ENCODE data around the gene UBR2.
"Not testable (repeated sequence)": the region's sequence is repeated elsewhere in the genome, so short reads cannot be mapped to it uniquely, and the experiment has no call there.

UBR2 gene

DNA sequence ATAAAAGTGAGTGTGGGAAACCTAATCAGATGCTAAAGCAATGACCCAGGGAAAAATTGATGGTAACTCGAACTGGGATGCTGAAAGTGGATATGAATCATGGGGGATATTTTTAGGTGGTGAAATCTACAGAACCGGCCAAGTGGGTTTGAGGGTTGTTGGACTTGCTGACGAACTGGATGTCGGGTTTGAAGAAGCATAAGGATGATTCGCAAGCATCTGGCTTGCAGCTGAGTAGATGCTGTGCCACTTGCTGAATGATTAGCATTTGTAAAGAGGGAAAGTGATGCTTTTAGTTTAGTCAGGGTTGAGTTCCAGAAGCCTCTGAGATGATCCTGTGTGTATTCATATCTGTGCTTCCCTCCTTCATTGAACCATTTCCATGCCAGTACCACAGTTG is 54.9 kb downstream of the UBR2 start:
- DNase-seq, result no peak

DNA sequence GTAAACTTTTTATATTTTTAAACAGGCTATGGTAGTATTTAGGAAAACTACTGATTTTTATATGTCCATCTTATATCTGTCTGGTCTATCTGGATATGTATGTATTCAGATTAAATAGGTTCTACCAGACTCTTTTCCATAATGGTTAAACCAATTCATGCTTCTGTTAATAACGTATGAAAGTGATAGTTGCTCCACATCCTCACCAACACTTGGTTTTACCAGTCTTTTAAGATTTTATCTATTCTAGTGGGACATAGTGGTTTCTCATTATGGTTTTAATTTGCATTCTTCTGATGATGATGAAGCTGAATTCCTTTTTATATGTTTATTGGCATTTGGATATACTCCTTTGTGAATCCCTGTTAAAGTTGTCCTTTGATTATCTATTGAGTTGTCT is 56.1 kb downstream of the UBR2 start:
- DNase-seq, result no peak

DNA sequence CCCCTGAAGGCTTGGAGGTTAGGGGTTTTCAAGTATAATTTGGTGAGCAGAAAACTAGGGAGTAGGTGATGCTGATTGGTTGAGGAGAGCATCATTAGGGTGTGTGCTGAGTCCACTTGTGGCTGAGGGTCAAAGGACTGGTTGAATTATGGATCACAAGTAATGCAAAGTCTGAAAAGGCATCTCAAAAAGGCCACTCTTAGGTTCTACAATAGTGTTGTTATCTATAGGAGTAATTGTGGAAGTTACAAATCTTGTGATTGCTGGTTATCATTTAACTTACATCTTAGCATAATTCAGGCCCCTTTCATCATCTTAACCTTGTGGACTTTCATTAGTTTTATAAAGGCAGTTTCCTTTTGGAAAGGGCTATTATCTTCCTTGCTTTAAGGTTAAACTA is 60.8 kb downstream of the UBR2 start:
- DNase-seq, result no peak

- DNase-seq, result no peak
Measured at GRCh38 chr6:42627044-42627443, 63.2 kb downstream of the UBR2 start.

- no peak for DNase-seq
Measured at GRCh38 chr6:42627674-42628073, 63.8 kb downstream of the UBR2 start.

DNA sequence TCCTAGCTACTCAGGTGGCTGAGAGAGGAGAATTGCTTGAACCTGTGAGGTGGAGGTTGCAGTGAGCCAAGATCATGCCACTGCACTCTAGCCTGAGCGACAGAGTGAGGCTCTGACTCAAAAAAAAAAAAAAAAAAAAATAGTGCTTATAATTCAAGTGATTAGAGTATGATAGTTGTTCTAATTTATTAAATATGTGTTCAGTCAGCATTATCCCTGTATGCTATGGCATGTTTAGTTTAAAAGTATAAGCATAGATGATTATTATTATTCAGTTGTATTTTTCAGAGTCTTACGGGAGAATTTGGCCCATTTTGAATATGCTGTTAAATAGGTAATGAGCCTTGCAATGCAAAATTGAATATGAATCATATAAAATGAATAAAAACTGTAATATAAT is 64.8 kb downstream of the UBR2 start:
- no peak for DNase-seq

DNA sequence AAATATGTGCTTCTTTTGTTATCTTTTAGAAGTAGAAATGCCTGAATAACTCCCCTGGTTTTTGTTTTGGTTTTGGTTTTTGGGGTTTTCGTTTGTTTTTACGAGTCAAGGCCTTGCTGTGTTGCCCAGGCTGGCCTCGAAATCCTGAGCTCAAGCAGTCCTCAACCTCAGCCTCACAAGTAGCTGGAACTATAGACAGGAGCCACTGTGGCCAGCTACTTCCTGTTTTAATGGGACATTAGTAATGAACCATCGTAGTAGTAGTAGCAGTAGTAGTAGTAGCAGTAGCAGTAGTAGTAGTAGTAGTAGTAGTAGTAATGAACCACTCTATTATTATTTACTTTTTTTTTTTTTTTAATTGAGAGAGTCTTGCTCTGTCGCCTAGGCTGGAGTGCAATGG is 66.0 kb downstream of the UBR2 start:
- DNase-seq, result no peak

- DNase-seq, result no peak
Measured at GRCh38 chr6:42637681-42638080, 73.9 kb downstream of the UBR2 start.

GRCh38 chr6:42642794-42643193 is 79.0 kb downstream of the UBR2 start:
- DNase-seq, result no peak

DNA sequence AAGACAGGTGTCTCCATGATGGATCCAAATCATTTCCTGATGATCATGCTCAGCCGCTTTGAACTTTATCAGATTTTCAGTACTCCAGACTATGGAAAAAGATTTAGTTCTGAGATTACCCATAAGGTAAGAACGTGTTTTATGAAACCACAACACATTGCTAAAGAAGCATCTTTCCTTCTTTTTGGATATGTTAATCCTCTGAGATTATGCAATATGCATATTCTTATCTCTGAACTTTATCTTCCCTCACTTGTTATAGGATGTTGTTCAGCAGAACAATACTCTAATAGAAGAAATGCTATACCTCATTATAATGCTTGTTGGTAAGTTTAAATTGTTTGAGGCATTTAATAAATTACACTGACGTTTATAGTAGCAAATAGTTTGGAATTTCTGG is 80.4 kb downstream of the UBR2 start:
- no peak for DNase-seq

GRCh38 chr6:42652024-42652746 is 88.4 kb downstream of the UBR2 start:
- no peak for DNase-seq

- no peak for DNase-seq
Measured at GRCh38 chr6:42653851-42654250, 90.0 kb downstream of the UBR2 start.

DNA sequence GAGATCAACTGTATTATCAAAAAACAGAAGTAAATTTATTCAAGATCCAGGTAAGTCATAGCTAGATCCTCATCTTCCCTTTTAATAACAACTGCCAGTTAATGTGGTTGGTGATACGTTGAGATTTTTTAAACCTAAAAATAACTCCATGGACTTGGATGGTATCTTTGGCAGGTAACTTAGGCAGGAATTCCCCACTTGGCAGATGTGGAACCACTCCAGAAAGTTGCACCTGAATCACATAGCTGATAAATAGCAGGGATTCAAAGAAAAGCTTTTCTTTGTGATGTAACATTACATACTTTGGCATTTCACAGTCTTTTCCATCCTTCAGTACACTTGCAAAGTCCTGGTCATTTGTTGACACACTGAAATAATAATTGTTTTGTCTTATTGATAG is 96.0 kb downstream of the UBR2 start:
- DNase-seq, result no peak

DNA sequence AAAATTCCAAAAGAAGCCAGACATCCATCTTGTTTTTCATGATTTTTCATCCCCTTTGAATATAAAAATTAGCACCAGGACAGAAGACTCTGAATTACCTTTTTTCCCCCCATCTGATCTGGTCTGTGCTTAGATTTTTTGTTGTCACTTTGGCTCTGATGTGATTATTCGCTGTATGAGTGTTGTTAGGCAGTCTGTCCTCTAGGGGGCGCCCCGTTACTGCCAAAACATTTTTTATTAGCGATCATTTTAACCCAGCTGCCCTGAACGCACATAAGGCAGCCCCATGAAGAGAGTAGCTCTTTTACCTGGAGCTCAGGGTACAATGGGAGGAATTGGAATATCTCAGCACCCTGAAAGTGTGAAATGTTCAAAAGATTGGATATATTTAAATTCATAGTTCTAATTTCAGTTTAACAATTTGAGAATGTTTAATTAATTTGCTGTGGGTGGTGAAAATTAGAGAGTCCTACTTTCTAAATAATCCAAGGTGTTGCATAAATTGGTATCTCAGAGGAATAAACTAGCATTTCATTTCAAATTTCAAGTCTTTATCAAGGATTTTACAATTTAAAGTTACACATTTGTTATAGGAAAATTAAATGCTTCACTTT is 97.8 kb downstream of the UBR2 start:
- DNase-seq, result peak; percentile 67

DNA sequence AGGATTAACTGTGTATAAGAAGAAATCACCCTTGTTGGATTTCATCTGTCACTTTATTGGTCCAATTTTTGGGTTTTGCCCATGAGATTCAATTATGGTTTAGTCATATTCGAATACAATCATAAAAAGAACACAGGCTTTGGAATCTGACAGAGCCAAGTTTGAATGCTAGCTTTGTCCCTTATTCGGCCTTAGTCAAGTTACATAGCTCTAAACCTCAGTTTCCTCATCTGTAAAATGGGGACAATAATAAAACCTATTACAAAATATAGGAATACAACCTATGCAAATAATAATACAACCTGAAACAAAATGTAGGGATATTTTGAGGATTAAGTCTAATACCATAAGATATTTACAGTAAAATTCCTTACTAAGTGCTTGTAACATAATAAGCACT is 100.9 kb downstream of the UBR2 start:
- no peak for DNase-seq

GRCh38 chr6:42674368-42674767 is 110.5 kb downstream of the UBR2 start:
- not testable (repeated sequence) for DNase-seq

- DNase-seq, result no peak
Measured at GRCh38 chr6:42674780-42675179, 111.0 kb downstream of the UBR2 start.

- DNase-seq, result no peak
Measured at GRCh38 chr6:42679358-42679757, 115.5 kb downstream of the UBR2 start.

- DNase-seq, result no peak
Measured at GRCh38 chr6:42688281-42688680, 124.5 kb downstream of the UBR2 start.

DNA sequence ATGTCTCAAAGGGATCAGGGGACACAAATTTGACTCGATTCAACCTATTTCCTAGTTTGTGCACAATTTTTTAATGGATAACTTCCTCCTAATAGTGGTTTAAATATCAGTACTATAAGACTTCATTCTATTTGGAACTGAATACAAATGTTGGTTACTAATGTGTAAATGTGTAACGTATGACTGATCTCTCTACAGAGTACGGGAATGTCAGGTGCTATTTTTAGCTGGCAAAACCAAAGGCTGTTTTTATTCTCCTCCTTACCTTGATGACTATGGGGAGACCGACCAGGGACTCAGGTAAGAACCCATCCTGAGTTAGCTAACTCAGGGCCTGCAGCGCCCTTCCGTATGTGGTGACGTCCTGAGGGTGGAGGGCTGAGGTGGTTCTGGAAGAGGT is 125.5 kb downstream of the UBR2 start:
- DNase-seq, result no peak

- DNase-seq, result no peak
Measured at GRCh38 chr6:42690151-42690702, 126.4 kb downstream of the UBR2 start.

DNA sequence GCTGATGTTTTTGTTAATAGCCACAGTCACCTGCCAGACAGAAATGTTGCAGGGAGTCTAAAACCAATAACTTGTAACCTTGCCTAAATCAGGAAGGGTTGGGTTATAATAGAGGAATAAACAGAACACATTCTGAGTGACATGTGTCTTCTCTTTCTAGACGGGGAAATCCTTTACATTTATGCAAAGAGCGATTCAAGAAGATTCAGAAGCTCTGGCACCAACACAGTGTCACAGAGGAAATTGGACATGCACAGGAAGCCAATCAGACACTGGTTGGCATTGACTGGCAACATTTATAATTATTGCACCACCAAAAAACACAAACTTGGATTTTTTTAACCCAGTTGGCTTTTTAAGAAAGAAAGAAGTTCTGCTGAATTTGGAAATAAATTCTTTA is 127.0 kb downstream of the UBR2 start:
- DNase-seq, result no peak

- no peak for DNase-seq
Measured at GRCh38 chr6:42692137-42692911, 128.5 kb downstream of the UBR2 start.

Measured in NCI-H1694 (cell line).